ENCODE results near the gene CTSW.

The CTSW gene

GRCh38 chr11:65906602-65907001 is 27.0 kb downstream of the CTSW start:
- DNase-seq, result no peak

- DNase-seq, result no peak
These were observed 28.2 kb downstream of the CTSW start for GRCh38 chr11:65907878-65908277.

GRCh38 chr11:65911682-65912568 is 32.3 kb downstream of the CTSW start:
- DNase-seq, result no peak

GRCh38 chr11:65912845-65913244 is 33.2 kb downstream of the CTSW start:
- no peak for DNase-seq

GRCh38 chr11:65915101-65915820 is 35.6 kb downstream of the CTSW start:
- no peak for DNase-seq

- no peak for DNase-seq
These were observed 36.2 kb downstream of the CTSW start for GRCh38 chr11:65915821-65916251.

- DNase-seq, result no peak
These were observed 36.8 kb downstream of the CTSW start for GRCh38 chr11:65916391-65916790.

- no peak for DNase-seq
These were observed 37.4 kb downstream of the CTSW start for GRCh38 chr11:65917077-65917433.

GRCh38 chr11:65917434-65918210 is 38.0 kb downstream of the CTSW start:
- DNase-seq, result no peak

- DNase-seq, result no peak
These were observed 38.8 kb downstream of the CTSW start, which contains the start of gene C11orf68 for GRCh38 chr11:65918211-65919140. C11orf68 (minus strand) TSS chr11:65919062; CDS start chr11:65919031, 31 bp downstream.

- DNase-seq, result peak; percentile 99
These were observed 39.5 kb downstream of the CTSW start, which contains the start of gene DRAP1 for GRCh38 chr11:65919141-65919572. DRAP1 (plus strand) TSS chr11:65919426; CDS start chr11:65919502, 76 bp downstream.

- DNase-seq, result peak; percentile 81
These were observed 40.1 kb downstream of the CTSW start for GRCh38 chr11:65919573-65920371.

- DNase-seq, result no peak
These were observed 40.8 kb downstream of the CTSW start for GRCh38 chr11:65920372-65920802.

GRCh38 chr11:65921033-65921555 is 41.5 kb downstream of the CTSW start:
- DNase-seq, result no peak

- no peak for DNase-seq
These were observed 42.2 kb downstream of the CTSW start for GRCh38 chr11:65921876-65922275.

GRCh38 chr11:65922565-65922964 is 42.9 kb downstream of the CTSW start:
- DNase-seq, result no peak

- DNase-seq, result no peak
These were observed 45.8 kb downstream of the CTSW start for GRCh38 chr11:65925397-65925796.

- peak; percentile 77 for DNase-seq
These were observed 48.3 kb downstream of the CTSW start for GRCh38 chr11:65927904-65928397.

GRCh38 chr11:65928667-65929066 is 49.0 kb downstream of the CTSW start:
- DNase-seq, result no peak

- no peak for DNase-seq
These were observed 52.3 kb downstream of the CTSW start for GRCh38 chr11:65931773-65932557.

Measured in activated CD8-positive, alpha-beta memory T cell treated with anti-CD3 and anti-CD28 coated beads, Interleukin-2, amount 50 U/mL, for 48 hours (primary cell).